Occipital lobe (tissue), 2 donors: ENCODE results near the gene GNL2. TPM values are rescaled to one million over a fixed set of nuclear protein-coding genes. Genes with fewer than 3 reads are reported as not detected.
"Not testable (repeated sequence)": the region's sequence is repeated elsewhere in the genome, so short reads cannot be mapped to it uniquely, and the experiment has no call there.

Experiments
- DNase-seq: peaks from one replicate; lab custom pipeline; 2025; lab: John Stamatoyannopoulos, UW
- total RNA-seq: library from RNA; depleted of rRNA; stranded (reverse); fragments of >200 nt; gene quantifications from one replicate; pipeline ENCODE4 v1.2.3, GENCODE V29; 2014

The GNL2 gene
- total RNA-seq, 1 donor from 2014 or later, result 45.7 TPM

DNA sequence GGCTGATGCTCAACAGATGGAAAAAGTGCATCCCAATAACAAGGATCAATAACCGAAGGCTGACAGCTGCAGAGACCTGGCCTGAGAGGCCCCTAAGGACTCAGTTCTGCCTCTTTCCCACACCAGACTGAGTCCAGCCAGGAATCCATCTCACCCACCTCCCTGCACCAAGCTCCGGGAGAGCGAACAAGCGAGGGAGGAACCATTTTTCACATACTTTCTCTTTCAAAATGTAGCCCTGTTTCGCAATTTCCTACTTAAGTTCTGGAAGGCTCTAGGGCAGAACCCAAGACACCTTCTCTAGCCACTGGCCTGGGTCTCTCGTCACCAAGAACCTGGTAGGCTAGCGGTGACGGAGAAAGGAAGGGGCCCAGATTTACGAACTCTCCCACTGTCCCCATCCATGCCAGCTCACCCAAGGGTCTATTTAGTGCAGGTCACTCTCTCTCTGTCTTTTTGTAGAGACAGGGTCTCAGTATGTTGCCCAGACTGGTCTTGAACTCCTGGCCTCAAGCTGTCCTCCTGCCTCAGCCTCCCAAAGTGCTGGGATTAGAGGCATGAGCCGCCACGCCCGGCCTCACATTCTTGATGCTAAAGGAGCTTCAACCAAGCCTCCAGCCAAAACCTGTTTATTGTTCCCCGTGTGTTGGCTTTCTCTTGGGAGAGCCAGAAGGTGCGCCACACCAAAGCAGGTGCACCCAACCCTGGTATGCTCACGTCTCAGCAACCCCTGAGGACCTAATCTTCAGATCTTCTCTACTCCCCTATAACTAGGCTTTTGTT lies 10.9 kb upstream of the GNL2 start:
- no peak for DNase-seq

DNA sequence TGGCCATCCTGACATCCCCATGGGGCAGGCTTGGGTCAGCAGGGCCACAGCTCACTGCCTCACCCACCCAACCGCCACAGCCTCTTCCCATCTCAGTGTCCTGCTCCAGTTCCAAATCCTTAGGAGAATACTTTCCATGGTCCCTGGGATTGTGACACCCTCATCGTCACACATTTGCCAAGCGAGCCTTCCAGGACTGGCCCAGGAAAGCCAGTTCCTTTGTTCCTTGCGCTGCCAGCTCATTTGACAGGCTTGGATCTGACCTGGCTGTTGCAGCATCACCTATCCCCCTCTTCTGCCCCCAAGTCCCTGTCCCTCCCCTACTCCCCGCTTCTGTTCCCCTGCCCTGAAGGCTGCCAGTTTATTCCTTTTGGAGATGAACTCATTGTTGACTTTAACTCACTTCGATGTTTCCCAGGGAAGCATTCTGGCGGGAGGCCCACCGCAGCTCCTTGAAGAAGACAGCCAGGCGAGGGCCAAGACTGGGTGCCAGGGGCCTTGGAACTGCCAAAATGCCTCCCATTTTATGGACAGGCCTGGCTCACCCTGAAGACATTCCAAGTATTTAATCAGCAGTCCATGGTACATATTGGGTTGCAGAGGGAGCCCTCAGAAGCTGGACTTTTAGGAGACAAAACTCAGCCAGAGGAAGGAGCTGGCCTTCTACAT lies 10.2 kb upstream of the GNL2 start:
- DNase-seq, result no peak

DNA sequence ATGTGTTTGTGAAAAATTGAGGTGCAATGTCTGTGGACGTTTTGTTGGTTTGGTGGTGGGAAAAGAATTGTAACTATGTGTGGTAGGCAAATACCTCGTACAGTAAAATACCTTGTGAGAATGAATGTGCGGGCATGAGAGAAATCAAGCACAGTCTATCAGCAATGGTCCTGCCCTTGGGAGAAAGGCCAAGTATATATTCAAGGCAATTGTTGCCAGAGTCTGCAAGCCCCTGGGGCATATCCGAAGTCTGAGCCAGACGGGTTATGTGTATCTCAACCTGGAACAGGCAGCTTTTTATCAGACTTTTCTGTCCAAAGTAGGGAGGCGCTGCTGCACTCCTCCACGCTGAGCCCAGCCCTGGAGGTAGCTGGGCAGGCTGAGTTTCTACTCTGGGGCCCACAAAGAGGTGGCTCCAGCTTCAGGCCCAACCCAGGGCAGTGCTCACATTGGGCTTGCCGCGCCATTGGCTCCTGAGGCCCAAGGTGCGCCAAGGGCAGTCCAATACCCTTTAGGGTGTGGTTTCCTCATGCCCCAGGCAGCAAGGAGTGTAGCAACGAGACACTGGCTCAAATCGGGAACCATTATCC lies 9.4 kb upstream of the GNL2 start:
- no peak for DNase-seq

GRCh38 chr1:37602750-37603694 lies 7.3 kb upstream of the GNL2 start:
- DNase-seq, result no peak

GRCh38 chr1:37601441-37601840 lies 5.7 kb upstream of the GNL2 start:
- DNase-seq, result no peak

DNA sequence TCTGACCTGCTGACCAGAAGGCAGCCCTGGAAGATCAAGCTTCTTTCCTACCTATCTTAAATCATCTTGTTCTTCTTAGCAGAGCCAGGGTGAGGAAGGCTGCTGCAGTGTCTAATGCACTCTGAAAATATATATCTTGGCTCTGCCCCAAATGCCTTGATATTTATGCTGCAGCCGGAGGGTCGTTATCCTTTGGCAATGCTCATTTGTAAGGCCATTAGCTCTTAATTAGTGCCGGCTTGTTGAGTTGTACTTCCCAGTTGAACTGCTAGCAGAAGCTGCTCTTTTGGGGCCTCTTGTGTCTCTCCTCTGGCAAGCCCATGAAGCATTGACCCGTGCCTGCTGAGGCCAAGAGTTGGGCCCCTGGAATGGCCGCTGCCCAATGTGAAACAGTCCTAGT lies 4.2 kb upstream of the GNL2 start:
- no peak for DNase-seq

DNA sequence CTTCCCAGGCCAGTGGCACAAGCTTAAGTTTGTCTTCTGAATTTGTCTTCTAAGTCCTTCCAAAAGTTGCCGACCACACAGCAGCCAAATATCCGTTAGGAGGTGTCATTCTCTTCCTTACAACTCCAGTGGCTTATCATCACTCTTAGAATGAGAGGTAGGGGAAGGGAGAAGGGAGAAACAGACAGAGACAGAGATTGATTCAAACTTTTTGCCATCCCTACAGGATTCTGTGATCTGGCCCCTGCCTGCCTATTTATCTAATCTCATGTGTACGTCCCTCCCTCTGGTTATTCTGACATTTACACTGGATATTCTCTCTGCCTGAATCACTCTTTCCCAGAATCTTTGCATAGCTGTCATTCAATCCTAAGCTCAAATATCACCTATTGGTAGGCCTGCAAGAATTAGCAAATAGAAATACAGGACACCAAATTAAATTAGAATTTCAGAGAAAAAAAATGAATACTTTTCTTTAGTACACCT lies 488 bp upstream of the GNL2 start:
- no peak for DNase-seq

DNA sequence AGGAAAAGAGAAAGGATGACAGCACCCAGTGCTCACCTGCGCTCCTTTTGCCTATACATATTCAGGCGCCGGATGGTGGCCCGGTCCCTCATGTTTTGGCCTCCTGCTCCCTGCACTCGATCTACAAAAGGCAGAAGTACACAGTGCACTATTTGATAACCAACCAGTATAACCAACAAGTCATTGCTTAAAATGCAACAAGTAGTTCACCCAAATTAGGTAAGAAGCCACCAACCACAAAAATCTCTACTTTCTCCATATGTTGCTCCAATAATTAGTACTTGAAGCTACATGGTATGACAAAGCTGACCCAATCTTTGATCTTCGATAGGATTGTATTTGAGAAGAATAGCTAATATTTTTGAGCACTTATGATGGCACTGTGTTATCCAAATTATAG lies 2.0 kb downstream of the GNL2 start:
- no peak for DNase-seq

DNA sequence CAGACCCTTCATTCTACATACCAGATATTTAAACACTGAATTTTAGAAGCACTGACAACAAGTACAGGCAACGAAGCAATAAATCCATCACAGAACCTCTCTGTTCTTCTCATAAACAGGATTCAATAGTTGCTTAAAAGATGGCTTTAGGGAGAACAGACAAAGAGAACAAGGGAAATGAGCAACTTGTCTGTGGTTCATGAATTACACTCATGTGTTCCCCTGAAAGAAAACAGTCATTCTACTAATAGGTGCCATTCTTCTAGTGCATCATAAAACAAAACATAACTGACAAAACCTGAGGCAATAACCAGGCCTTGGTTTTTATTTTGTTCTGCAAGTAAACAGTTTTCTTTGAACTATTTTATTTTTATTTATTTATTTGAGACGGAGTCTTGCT lies 6.8 kb downstream of the GNL2 start:
- DNase-seq, result no peak

GRCh38 chr1:37584544-37584943 lies 11.2 kb downstream of the GNL2 start:
- not testable (repeated sequence) for DNase-seq

DNA sequence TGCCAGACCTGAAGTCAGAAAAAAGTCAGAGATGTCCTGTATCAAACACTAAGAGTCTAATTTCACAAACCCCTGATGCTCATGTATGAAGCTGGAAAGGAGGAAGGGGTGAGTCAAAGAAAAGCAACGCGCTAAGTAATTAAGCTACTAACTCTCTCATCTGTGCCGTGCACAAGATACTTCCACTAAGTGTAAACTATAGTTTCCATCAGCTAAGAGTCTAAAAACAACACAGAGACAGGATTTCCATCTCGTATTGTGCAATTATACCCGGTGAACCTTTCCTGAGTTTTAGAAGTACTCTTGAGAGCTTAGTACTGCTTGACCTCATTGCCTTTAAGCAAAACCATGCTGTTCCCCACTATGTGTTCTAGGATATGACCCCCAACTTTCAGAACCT lies 20.0 kb downstream of the GNL2 start:
- no peak for DNase-seq

GRCh38 chr1:37574834-37575480 lies 20.8 kb downstream of the GNL2 start:
- DNase-seq, result no peak

- no peak for DNase-seq
These were observed 25.0 kb downstream of the GNL2 start for GRCh38 chr1:37570528-37571334.

DNA sequence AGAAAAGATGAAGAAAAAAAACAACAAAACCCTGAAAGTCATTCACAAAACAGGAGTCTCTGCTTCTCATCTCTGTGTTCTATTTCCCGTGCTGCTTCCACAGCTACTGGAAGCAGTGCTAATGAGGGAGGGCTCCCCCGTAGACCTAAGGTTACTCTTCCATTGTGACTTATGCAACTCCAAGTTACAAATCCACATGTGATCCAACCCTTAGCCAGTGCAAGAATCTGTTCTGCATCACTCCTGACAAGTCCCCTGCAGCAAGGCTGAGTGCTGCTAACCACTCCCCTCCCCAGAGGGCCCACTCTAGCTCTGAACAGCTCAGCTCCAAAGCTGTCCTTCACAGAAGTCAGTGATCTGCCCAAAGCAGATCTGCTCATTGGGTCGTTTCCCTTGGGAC lies 28.7 kb downstream of the GNL2 start:
- DNase-seq, result no peak

- no peak for DNase-seq
These were observed 30.8 kb downstream of the GNL2 start for GRCh38 chr1:37564892-37565291.

DNA sequence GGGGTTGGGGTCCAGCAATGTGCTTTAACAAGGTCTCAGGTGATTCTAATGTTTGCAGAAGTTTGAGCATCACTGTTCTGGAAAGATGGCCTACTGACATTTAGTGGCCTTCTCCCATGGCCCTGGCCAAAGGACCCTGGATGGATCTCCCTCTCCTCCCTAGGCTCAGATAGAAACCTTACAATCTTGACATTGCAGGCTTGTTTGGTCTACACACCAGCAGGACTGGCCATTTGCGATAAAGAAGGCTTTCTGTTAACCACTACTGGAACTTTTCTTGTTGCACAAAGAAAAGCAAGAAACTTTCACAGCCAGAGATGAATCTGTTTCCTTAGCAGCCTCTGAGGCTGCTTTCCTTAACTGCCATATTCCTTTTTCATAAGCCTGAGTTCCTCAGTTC lies 32.8 kb downstream of the GNL2 start:
- no peak for DNase-seq

DNA sequence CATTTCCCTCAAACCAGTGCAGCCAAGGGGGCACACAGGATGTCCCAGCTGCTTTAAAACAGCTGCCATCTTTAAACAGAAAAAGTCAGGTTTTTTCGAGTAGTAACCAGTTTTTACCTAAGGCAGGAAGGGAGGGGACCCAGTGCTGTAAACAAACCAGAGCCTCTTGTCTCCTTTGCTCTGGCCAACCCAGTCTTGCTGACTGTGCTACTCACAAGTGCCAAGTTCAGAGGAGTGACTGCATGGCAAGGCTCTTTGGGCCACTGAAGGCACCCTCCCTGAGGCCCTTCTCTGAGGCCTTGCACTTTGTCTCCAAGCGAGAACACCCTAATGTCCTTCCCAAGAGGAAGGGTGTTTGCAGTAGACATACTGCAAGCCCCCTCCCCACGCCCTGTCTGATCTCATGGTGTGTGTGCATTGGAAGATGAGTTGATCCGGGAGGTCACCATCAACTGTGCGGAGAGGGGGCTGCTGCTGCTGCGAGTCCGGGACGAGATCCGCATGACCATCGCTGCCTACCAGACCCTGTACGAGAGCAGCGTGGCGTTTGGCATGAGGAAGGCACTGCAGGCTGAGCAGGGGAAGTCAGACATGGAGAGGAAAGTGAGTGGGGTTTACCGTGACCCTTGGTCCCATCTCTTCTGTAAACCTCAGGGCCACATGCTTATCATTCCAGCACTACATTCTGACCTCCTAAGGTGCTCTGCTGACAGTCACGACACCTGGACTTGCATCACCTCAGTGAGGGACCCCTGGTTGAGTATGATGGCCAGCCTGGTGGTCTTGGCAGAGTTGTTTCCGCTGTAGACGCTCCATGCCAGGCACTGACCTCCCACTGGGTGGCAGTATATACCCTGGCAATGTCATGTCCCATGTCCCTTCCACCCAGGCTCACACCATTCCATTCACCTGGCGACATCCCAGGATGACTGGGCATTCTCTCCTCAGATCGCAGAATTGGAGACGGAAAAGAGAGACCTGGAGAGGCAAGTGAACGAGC lies 34.3 kb downstream of the GNL2 start:
- DNase-seq, result no peak

GRCh38 chr1:37560401-37561132 lies 35.2 kb downstream of the GNL2 start:
- DNase-seq, result no peak
